T47D (cell line): ENCODE measurements around the gene AP3D1.

Experiments used
- DNase-seq, 2 experiments: peaks; one replicate each; pipeline versions ENCODE4 v3.0.0 to v3.0.0-alpha.2; 2011 to 2012; ENCODE audit warnings: low read depth in 1 of 2, low spot score in 1 of 2
- JUND ChIP-seq: IDR thresholded peaks from 2 replicates; pipeline ENCODE4 v1.6.1; 2012; ENCODE audit warnings: low read depth
- in situ Hi-C: cut with HindIII; loops from 2 replicates; pipeline ENCODE4 v1.10.0; 2016; ENCODE audit warnings: low sequenced_read_pairs, low pct_unique_long_range_greater_than_20kb

The AP3D1 gene

DNA sequence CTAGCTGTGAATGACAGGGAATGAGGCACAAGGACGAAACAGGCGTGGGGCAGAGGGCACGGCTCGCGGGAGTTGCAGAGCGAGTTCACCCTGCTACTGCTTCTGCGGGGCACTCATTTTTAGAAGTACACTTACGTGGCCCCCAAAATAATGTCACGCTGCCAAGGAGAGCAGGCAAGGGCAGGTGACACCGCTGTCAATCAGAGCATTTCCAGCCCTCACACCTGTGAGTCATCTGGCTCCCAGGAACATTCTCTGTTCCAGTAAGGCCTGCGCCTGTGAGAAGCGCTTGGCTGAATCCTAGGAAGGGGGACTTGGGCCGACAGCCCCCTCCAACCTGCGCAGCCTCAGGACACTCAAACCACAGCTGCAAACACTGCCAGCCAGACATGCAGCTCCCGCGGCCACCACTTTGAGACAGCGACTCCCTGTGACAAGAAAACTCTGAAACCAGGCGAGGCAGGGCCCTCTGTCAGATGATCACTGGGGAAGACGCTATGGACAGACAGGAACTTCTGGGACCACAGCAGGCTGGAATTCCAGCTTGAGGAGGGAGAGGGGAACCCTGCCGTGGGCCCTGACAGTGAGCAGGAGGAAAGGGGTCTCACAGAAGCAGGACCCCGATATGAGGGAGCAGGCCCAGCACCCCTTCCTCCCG lies 25.1 kb upstream of the AP3D1 start:
- DNase-seq, result no peak
- no peak for TF ChIP-seq JUND
- in situ Hi-C loops, result no loop called here

DNA sequence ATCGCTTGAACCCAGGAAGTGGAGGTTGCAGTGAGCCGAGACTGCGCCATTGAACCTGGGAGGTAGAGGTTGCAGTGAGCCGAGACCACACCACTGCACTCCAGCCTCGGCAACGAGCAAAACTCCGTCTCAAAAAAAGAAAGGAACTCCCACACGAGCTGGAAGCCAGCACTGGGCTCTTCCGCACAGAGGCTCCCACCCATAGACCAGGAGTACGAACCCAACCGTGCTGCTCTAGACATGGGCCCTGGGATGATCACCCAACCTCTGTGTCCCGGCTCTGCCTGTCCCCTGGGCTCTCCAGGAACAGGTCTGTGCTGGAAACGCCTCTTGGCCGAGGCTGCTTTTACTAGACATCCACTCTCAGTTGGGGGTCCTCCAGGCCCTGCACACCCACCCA lies 24.4 kb upstream of the AP3D1 start:
- DNase-seq, result no peak
- TF ChIP-seq JUND, result no peak
- in situ Hi-C loops, result no loop called here

DNA sequence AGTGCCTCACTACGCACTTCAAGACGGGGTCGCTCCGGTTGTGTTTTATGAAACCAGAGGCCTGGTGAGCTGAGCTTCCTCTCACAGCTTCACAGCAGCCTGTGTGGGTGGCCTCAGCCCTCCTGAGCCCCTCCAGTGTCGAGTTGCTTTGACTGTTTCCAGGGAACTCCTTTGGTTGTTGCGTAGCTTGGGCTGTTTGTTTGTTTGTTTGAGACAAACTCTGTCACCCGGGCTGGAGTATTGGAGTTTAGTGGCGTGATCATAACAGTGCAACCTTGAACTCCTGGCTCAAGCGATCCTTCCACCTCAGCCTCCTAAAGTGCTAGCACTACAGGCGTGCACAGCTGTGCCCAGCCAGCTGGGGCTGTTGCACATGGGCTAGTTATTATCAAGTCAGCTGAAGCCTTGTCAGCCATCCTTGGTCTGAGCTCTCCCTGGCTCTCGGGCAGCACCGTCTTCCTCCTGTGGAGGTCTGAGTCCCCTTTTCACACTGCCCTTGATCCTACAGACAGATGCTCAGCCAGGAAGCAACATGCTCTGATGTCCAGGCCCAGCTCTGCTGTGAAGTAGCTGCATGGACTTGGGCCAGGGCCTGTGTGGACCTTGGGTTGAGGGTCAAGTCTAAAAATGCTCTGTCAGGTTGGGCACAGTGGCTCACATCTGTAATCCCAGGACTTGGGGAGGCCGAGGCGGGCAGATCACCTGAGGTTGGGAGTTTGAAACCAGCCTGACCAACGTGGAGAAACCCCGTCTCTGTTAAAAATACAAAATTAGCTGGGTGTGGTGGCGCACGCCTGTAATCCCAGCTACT lies 22.6 kb upstream of the AP3D1 start:
- no peak for TF ChIP-seq JUND
- in situ Hi-C loops, result no loop called here
- DNase-seq, result no peak

DNA sequence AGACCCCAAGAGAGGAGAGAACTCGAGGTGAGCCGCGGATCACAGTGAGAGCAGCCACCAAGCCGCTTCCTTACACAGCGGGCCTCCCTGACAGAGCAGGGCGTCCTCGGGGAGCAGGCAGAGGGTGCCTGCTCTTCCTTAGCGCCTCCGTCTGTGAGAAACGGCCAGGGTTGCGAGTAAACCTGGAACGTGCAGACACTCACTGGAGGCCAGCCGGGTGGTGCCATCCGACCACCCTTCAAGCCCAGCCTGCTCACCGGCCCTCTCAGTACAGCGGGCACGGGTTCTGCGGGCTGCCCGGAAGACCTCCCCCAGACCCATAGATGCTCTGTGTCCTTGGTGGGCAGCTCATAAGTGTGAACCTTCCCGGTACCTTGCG lies 22.0 kb upstream of the AP3D1 start:
- in situ Hi-C loops, result no loop called here
- DNase-seq, result no peak
- TF ChIP-seq JUND, result no peak

DNA sequence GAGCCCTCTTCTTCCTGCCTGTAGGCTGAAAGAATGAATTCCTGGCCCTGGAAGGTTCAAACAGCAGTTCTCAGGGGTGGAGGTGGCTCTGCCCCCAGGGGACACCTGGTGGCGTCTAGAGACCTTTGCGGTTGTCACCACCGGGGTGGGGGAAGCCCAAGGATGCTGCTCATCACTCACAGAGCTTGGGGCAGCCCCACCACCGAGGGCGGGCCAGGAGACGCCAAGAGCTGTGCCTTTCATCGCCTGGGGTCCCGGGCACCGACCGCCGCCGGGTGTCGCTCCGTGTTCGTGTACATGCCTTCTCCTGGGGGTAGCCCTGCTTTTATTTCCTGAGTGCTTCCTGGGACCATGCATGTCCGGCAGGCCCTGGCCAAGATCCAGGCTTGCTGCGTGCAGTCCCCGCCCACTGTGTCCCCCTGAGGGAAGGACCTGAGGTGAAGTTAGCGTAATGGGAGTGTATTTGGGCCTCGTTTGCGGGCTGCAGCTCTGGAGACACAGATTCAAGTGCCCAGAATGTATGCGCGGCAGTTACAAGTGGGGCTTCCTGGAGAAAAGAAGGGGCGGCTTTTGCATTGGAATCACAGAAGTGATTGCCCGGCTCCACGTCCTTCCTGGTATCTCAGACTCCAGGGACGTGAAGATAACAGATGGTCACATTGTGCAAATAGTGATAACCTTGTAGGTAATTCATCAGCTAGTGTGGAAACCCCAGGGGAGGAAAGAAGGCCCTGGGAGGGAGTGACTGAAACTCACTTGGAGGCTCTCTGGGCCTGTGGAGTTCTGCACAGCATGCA lies 20.2 kb upstream of the AP3D1 start:
- DNase-seq, result no peak
- in situ Hi-C loops, result no loop called here
- TF ChIP-seq JUND, result no peak

DNA sequence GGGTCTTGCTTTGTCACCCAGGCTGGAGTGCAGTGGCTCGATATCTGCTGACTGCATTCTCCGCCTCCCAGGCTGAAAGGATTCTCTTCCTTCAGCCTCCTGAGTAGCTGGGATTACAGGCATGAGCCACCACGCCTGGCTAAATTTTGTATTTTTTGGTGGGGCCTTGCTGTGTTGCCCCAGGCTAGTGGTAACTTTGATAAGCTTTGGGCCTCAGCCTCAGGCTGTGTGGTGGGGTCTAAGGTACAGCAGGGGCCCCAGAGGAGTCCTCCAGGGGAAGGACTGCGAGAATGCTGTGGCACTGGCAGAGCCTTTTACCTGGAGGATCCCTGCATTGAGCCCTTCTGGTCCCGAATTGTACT lies 19.6 kb upstream of the AP3D1 start:
- no peak for TF ChIP-seq JUND
- in situ Hi-C loops, result no loop called here
- DNase-seq, result no peak

DNA sequence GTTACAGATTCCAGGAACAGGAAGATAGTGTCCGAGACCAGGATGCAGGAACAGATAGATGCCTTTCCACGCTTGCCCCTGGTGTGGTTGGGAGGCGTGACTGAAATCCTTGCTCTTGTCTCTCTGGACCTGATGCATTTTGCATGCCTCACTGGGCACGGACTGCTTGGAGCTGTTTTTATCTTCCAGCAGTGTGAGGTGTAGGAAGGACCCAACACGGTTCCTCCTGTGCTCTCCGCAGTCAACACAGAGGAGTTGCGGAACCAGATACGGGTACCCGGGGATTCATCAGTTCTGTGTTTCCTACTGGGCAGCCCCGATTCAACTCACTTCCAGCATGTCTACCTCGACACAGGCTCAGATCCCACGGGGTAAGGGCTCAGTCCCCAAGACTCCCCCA lies 18.9 kb upstream of the AP3D1 start:
- TF ChIP-seq JUND, result no peak
- in situ Hi-C loops, result no loop called here
- DNase-seq, result no peak

DNA sequence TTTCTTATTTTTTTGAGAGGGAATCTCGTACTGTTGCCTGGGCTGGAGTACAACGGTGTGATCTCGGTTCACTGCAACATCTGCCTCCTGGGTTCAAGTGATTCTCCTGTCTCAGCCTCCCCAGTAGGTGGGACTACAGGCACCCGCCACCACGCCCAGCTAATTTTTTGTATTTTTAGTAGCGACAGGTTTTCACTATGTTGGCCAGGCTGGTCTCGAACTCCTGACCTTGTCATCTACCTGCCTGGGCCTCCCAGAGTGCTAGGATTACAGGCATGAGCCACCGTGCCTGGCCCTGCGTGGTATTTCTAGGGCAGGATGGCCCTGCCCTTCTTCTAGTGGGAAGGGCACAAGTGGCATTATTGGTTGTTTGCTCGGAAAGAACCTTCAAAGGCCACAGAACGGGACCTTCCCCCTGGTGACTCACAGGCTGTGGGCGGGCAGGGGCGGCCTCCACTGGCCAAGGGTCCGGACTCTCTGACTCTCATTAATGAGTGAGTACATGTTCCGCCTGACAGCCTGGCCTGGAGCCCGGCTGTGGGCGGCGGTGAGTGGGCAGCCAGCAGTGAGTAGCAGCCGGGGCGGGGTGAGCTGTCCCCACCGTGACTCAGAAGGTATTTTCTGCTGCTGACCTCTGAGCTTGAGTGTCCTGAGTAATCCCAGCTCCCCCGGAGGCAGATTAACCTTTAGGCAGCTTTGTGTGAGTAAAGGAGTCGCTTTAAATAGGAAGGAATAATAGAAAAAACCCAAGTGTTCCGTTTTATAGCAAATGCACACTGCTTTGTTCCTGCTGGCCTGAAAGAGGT lies 17.5 kb upstream of the AP3D1 start:
- no peak for TF ChIP-seq JUND
- peak; percentile 56 to 88 for DNase-seq
- in situ Hi-C loops, result no loop called here

DNA sequence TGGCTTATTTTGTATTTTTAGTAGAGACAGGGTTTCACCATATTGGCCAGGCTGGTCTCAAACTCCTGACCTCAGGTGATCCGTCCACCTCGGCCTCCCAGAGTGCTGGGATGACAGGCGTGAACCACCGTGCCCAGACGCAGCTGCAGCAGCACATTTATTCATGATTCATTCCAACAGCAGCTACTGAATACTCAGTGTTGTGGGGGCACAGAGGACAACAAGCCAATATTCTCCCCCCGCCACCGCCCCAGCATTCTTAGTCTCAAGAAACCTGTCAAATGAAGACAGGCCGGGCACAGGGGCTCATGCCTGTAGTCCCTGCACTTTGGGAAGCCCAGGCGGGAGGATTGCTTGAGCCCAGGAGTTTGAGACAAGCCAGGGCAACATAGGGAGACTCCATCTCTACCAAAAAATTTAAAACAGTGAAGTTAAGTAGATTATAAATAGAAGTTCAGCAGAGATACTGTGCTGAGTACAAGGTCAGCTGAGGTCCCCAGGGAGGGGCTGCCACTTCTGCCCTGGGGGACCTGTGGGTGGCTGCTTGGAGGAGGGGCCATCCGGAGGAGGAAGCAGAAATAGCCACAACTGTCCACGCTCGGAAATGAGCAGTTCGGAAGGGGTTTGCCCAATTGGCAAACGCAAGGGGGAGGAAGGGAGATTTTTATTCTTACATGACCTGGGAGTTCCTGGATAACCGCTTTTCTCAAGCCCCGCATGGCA lies 16.7 kb upstream of the AP3D1 start:
- no peak for DNase-seq
- no peak for TF ChIP-seq JUND
- in situ Hi-C loops, result no loop called here

DNA sequence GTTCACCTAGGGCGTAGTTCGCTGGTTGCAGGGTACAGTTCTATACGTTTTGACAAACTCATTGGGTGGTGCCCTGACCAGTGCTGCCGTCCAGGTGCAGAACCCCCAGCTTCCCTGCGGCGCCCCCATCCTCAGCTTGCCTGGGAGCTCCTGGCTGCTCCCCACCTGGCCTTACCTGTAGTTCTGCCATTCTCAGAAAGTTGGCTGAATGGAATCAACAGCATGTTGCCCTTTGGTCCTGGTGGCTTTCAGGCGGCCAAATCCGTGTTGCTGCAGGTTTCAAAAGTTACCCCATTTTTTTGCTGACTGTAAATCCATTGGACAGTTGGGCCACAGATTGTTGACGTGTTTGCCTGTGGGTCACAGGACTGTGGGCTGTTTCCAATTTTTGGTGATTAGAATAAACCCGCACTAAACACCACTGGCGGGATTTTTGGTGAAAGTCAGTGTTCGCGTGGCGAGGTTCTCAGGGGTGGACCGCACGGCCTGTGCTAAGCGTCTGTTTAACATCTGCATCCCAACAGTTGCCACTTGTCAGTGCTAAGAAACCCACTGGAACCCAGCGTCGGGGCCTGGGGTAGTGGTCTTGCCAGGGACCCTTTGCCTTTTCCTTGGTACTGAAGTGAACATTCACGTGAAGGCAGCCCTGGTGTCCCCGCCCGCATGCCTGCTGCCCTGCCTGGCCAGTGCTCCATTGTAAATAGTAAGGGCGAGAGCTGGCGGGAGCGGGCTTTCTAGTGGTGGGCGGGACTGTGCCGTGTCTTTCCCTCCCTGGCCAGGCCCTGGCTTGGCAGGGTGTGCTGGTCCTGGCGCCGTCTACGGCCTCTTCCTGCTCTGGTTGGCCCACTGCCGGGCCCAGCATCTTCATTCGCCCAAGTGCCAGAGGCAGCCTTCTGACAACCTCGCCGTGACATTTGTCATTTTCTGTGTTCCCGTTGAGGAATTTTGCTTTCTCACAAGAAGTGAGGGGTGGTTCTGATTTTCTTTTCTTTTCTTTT lies 15.7 kb upstream of the AP3D1 start:
- DNase-seq, result no peak
- in situ Hi-C loops, result no loop called here

More for the DNA sequence above, 15.7 kb upstream of the AP3D1 start:
- TF ChIP-seq JUND, result no peak
